Limb (tissue), 2 donors: ENCODE data around the gene AGFG2.
"Not testable (repeated sequence)": the region's sequence is repeated elsewhere in the genome, so short reads cannot be mapped to it uniquely, and the experiment has no call there.

Experiments used
- DNase-seq, 2 donors: peaks; one replicate each; pipeline ENCODE4 v3.0.0-alpha.2; 2016; ENCODE audit errors: extremely low spot score in 2 of 2

AGFG2 gene

GRCh38 chr7:100548446-100548845 lies 9.4 kb downstream of the AGFG2 start:
- not testable (repeated sequence) for DNase-seq

GRCh38 chr7:100552532-100552931 lies 13.5 kb downstream of the AGFG2 start:
- no peak for DNase-seq

DNA sequence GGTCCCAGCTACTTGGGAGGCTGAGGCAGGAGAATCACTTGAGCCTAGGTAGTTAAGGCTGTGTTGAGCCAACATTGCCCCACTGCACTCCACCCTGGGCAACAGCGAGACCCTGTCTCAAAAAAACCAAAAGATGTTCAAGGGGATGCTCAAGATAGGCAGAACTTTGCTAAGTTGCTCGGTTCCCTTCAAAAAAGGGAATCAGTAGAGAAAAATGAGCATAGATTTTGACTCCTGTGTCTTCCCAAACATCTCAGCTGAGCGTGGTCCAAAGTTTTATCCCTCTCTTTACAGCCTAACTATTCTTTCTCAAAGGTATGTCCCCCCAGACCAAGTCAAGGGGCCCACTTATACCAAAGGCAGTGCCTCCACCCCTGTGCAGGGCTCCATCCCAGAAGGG lies 14.0 kb downstream of the AGFG2 start:
- DNase-seq: no peak

GRCh38 chr7:100555701-100556100 lies 16.7 kb downstream of the AGFG2 start:
- DNase-seq: no peak

GRCh38 chr7:100556541-100556940 lies 17.5 kb downstream of the AGFG2 start:
- DNase-seq: no peak

DNA sequence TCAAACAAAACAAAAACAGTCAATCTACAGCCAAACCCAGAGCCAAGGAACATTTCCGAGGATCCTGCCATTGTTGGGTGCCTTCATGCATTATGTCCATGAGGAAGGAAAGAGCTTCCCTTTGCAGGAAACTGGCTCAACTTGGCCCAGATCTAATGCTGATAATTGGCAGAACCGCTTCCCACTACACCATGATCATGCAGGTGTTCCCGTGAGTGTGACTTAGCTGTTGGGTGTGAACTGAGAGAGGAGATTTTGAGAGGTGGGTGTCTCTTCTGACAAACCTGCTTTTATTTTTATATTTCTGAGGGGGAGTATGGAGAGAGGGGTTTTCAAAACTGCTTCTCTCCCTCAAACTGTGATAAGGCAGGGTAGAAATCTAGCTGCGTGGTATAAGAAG lies 20.1 kb downstream of the AGFG2 start:
- no peak for DNase-seq

DNA sequence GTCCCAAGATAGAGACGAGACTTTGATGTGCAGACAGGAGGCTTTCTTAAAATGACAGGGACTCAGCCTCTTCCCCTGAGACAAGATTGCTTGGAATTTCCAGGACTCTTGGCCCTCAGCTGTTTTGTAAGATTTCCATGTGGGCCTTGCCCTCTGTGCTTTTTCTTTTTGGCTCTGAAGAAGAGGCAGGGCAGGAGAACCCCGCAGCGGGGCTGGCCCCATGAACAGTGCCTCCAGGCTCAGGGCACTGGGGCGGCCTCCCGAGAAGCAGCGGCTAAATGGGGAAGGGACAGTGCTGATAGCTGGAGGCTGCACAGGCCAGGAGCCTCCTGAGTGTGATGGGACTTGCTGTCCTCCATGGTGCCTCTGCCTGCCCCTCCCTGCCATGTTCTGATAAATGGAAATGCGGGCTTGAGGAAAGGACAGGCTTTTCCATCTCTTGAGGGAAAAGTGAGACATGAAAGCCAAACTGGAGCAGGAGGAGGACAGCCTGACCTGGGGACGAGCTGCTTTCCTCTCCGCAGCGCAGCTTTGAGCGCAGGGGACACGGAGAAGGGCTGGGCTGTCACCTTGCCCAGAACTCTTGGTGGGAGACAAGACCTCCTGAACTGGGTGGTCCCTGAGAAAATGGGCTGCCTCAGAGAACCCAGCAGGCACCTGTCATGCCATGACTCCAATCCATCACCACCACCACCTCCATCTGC lies 22.6 kb downstream of the AGFG2 start:
- no peak for DNase-seq

DNA sequence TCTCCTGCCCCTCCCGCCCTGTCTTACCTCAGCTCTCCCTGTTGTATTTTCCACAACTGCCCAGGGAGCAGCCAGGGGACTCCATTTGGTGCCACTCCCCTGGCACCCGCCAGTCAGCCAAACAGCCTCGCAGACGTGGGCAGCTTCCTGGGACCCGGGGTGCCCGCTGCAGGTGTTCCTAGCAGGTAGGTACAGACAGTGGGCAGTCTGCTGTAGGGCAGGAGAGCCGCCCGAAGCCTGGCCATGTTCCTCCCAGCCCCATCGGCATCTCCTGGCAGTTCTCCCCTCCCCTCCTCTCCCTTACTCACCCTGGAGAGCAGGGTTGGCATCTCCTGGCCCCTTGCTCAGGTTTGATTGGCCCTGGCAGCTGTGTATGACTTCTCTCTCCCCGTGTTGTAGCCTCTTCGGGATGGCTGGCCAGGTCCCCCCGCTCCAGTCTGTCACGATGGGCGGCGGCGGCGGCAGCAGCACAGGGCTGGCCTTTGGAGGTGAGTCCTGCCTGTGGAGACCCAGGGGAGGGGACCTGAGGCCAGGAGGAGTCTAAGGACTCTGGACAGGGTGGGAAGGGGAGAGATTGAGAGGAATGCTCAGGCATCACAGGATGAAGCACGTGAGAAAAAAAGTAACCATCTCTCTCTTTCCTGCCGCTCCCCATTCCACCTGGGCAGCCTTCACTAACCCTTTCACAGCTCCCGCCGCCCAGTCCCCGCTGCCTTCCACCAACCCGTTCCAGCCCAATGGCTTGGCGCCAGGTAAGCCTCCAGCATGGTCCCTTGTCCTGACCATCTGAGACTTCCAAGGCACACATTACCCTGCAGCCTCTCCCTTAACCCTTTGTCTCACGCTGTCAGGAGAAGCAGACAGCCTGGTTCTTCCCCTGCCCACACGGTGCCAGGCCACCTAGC lies 23.4 kb downstream of the AGFG2 start:
- no peak for DNase-seq

- DNase-seq: no peak
These were observed 24.1 kb downstream of the AGFG2 start for GRCh38 chr7:100563100-100563564.

GRCh38 chr7:100563809-100564400 lies 24.9 kb downstream of the AGFG2 start:
- DNase-seq: peak; percentile 47 to 84

GRCh38 chr7:100564405-100564804 lies 25.4 kb downstream of the AGFG2 start:
- not testable (repeated sequence) for DNase-seq

DNA sequence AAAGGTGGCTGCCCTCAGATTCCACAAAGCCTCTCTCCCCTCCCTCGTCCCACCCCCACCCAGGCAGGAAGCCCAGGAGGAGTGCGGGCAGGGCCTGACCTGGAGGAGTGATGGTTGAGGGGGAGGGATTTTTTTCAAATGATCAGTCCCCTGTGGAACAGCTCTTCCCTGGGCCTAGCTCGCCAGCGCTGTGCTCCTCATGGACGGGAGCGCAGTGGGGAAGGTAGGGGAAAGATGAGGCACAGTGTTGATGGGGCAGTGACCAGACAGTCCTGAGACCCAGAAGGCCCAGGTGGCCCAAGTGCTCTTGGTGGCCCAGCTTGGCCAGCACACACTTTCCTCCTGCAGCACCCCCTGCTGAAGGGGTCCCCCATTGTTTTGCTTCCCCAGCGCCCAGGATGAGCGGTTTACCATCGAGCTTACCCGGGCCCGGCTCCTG lies 26.1 kb downstream of the AGFG2 start:
- DNase-seq: no peak

DNA sequence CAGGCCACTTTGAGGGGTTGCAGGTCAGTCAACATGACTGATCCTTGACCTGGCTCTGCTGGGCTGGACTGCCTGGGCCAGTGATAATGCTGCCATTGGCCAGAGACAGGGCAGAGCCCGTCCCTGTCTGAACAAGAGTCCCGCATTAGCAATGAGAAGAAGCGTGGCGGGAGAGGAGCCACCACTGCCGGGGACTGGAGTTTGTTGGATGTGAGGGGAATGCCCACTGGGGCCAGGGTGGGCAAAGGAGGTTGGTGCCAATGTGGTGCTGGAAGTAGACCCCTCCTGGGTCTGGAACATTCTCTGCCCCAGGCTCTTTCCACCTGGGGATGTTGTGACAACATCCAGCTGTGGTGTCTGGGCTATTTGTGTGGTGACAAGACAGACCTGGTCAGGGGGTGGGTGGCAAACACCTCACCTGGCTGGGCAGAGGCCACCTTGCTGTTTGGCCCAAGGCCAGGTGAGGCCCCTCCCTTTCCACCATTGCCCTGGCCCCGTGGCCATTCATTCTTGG lies 27.1 kb downstream of the AGFG2 start:
- DNase-seq: no peak

DNA sequence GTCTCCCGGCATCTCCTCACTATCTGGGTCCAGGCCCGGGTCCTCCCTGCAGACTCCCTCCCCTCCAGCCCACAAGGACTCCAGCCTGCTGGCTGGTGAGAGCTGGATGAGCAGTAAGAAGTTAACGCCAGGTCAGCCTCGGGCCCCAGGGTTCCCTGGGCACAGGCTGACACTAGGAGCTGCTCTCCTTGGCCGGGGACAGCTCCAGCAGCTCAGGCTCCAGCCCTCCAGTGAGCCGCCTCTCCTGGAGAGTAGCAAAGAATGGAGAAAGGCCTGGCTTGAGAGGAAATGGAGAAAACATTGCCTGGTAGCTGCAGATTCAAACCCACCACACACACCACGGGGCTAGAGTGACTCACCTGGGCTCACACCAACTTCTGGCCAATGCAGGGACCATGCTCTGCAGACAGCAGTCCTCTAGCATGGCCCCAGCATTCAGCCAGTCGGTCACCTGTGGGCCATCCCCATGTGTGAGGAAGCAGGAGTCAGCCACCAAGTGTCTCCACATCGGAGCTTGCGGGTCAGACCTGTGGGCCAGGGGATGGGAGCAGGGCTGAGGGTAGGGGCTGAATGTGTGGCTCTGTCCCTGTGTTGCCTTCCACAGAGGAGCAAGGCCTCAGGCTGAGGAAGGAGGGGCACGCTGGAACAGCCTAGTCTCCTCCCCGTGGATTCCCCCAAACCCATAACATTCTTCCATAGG lies 28.2 kb downstream of the AGFG2 start:
- no peak for DNase-seq

DNA sequence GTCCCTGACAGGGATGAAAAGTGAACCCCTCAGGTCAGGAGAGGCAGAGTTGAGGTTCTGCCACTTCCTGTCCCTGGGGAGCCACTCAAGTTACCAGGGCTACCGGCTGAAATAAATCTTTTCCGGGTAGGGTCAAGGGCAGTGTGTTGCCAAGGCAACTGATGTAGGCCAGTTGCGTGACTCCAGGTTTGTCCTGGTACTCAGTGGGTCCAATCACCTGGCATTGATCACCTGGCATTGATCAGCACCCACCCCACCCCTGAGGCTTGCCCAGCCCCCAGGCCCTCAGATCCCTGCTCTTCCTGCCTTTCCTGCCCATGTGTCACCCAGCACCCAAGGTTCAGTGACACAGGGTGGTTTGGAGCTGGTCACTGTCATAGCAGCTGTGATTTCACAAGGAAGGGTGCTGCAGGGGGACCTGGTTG lies 28.8 kb downstream of the AGFG2 start:
- DNase-seq: no peak

DNA sequence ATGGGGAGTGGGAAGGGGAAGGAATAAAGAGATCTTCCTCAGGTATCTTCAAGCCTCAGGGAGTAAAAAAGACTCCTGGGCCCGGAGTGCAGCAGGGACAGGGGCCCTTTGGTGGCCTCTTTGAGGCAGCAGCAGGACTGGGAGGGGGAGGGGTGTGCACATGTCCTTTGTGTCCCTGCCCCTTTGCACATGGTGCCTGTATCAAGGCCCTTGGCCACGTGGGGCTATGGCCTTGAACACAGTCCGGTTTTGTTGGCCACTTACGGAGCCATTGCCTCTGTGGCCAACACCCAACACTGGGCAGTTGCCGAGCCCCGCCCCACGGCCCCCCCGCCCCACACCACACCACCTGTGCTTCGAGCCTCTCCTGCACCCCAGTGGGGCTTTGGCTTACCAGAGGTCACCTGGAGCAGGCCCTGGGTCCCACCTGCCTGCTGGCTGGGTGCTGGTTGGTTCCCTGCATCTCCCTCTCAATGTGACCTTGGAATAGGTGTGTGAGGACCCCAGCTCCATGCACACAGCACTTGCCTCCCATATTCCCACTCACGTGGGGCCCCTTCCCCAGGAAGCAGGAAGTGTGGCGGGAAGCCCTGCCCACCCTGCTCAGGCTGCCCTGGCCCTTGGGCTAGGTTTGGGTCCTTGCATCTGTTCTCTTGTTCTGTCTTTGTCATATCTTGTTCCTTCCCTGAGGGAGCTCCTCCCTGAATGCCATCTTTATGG lies 29.3 kb downstream of the AGFG2 start:
- no peak for DNase-seq

DNA sequence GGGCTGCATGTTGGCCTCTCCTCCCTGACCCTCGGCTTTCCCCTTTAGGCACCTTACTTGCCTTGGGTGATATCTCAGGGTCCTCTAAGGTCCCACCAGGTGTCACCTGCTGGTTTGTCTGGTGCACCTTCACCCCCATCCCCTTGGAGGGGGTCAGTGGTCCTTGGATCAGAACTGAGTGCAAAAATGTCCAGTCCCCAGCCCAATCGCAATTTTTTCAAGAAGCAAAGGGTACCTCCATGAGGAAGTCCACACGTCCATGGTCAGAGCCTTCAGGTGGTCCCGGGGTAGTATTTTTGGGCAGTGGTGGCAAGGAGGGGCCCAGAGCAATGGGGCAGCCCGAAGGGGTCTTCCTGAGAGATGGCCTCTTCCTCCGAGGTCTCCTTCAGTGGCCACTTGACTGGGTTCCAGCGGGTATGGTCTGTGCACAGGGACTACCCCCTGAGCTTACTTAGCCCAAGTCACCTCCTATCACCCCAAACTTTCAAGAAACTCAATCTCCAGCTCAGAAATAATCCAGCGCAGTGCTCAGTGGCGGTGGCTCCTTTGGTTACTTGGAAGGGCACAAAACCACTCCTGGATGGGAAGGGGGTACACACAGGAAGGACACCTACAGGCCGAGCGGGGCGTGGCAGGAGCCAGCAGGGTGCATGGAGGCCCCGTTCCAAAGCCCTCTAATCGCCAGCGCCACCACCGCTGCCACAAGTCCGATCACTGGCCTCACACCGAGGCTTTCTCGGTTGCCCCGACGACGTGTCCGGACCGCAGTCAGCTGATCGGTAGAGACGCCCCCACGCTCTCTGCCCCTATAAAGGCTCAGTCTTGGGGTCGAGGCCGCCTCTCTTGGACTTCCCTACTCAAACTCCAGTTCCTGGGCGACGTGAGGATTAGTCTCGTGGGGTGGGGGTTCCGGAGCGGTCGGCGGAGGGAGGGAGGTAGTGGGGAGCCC lies 30.2 kb downstream of the AGFG2 start:
- peak in 1 of 2 donors; percentile 64 for DNase-seq

DNA sequence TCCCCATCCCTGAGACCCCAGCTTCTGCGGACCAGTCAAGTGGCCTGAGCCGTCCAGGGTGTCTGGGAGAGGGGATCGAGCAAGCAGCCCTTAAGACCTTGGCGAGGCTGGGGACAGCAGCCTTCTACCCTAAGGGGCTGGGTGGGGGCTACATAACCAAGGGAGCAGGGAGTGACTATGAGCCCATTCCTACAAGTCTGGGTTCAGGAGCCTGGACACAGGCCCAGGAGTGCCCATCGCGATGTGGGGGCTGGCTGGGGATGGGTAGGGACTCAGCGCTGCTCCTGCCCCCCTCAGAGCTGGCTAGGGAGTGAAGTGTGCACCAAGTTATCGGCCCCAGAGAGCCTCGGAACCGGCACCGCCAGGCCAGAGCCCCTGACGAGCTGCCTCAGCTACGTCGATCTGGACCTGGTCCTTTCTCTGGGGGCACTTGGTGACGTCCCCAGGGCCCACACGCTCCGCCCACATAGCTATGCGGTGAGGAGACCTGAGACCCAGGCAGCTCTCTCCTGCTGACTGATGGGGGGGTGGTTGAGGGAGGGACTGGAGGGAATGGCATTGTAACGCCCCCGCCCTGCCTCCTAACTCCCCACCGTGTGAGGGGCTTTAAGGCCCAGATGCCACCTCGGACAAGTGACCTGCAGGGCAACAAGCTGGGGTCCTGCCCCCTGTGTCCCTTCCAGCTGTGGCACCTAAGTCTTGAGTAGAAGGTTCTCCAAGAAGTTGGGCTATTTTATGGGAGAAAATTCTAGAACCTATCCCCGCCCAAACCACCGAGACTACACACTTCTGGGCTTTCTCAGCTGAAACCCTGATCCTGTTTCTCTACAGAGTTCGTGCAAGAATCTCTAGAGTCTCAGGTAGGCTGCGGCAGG lies 32.2 kb downstream of the AGFG2 start:
- DNase-seq: no peak

GRCh38 chr7:100571829-100572116 lies 32.8 kb downstream of the AGFG2 start:
- no peak for DNase-seq
